ENCODE data around the gene ROBO3. TPM values are rescaled to one million over a fixed set of nuclear protein-coding genes. Genes with fewer than 3 reads are reported as not detected.

Gene ROBO3
- total RNA-seq, 4 donors from 2014 or later, result 5.6 to 38.6 (median 17.0) TPM

DNA sequence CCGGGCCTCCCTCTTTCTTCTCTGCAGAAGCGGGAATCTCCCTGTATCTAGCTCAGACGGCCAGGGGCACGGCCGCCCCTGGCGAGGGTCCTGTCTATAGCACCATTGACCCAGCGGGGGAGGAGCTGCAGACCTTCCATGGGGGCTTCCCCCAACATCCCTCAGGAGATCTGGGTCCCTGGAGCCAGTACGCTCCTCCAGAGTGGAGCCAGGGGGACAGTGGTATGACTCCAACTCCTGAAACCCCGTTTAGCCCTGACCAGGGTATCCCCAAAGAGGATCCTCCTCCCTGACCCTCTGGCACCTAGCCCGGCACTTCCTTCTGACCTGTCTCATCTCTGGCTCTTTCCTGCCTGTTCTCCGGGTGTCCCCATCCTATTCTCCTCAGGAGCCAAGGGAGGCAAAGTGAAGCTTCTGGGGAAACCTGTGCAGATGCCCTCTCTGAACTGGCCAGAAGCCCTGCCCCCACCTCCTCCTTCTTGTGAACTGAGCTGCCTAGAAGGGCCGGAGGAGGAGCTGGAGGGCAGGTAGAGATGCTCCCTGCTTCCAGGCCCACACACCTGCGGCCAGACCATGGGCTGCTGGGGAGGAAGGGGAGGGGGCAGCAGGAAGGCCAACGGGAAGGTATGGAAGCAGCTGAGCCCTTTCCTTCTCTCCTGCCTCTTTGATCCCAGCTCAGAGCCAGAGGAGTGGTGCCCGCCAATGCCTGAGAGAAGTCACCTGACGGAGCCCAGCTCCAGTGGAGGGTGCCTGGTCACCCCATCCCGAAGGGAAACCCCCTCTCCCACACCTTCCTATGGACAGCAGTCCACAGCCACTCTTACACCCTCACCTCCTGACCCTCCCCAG is 12.9 kb downstream of the ROBO3 start:
- in situ Hi-C loops (cut with MboI; ENCODE audit: low pct_ligation_motif_present in 1 of 4, low pct_unique_long_range_greater_than_20kb in 1 of 4, low sequenced_read_pairs in 3 of 4), result no loop called here
- Histone ChIP-seq H3K4me3 (no peak overlapping the region), H3K27me3 (peaks cover 10% of the 10 kb centered on the region), H3K36me3 (no peaks in the 10 kb centered on the region), H3K9me3 (no peaks in the 10 kb centered on the region), H3K27ac (no peak overlapping the region), H3K4me1 (peaks cover 0 to 28% (median 12%) of the 10 kb centered on the region in 4 donors)
- WGBS, 2 donors (ENCODE audit: low coverage in 1 of 2), result 84% methylated on average over 16 of the region's 17 CpGs; no CpG with 5 or more reads in 1 of the 2 donors
- no peak for DNase-seq
- intact Hi-C loops (cut with DNase I; ENCODE audit: low total_unique reads), result no loop called here
- TF ChIP-seq, protein P1, sequence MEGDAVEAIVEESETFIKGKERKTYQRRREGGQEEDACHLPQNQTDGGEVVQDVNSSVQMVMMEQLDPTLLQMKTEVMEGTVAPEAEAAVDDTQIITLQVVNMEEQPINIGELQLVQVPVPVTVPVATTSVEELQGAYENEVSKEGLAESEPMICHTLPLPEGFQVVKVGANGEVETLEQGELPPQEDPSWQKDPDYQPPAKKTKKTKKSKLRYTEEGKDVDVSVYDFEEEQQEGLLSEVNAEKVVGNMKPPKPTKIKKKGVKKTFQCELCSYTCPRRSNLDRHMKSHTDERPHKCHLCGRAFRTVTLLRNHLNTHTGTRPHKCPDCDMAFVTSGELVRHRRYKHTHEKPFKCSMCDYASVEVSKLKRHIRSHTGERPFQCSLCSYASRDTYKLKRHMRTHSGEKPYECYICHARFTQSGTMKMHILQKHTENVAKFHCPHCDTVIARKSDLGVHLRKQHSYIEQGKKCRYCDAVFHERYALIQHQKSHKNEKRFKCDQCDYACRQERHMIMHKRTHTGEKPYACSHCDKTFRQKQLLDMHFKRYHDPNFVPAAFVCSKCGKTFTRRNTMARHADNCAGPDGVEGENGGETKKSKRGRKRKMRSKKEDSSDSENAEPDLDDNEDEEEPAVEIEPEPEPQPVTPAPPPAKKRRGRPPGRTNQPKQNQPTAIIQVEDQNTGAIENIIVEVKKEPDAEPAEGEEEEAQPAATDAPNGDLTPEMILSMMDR (IDR thresholded peaks at IDR 0.05), result no peak
- TF ChIP-seq EP300 (IDR thresholded peaks at IDR 0.05; ENCODE audit: low read depth) (no peak), POLR2AphosphoS5 (IDR thresholded peaks at IDR 0.05) (no peak), POLR2A (IDR thresholded peaks at IDR 0.05) (no peak)

GRCh38 chr11:124878759-124879492 is 13.7 kb downstream of the ROBO3 start:
- TF ChIP-seq POLR2AphosphoS5 (IDR thresholded peaks at IDR 0.05), result no peak
- TF ChIP-seq, protein P1 (IDR thresholded peaks at IDR 0.05), result no peak
- no peak for TF ChIP-seq POLR2A (IDR thresholded peaks at IDR 0.05)
- TF ChIP-seq EP300 (IDR thresholded peaks at IDR 0.05; ENCODE audit: low read depth), result no peak
- DNase-seq, result no peak
- in situ Hi-C loops (cut with MboI; ENCODE audit: low pct_ligation_motif_present in 1 of 4, low pct_unique_long_range_greater_than_20kb in 1 of 4, low sequenced_read_pairs in 3 of 4) (no loop called here), intact Hi-C loops (cut with DNase I; ENCODE audit: low total_unique reads) (no loop called here)
- no peak overlapping the region for H3K27ac ChIP-seq
- H3K36me3 ChIP-seq, result no peaks in the 10 kb centered on the region
- peaks cover 0 to 28% (median 12%) of the 10 kb centered on the region in 4 donors for H3K4me1 ChIP-seq
- 91 to 94% methylated on average over 3 to 11 of the region's 11 CpGs for WGBS, 2 donors (ENCODE audit: low coverage in 1 of 2)
- no peaks in the 10 kb centered on the region for H3K9me3 ChIP-seq
- H3K27me3 ChIP-seq, result peaks cover 2% of the 10 kb centered on the region
- H3K4me3 ChIP-seq, result no peak overlapping the region

GRCh38 chr11:124879493-124880289 is 14.5 kb downstream of the ROBO3 start:
- DNase-seq, result no peak
- Histone ChIP-seq H3K9me3 (no peaks in the 10 kb centered on the region), H3K4me3 (no peak overlapping the region), H3K27ac (no peak overlapping the region), H3K4me1 (peaks cover 0 to 28% (median 12%) of the 10 kb centered on the region in 4 donors), H3K36me3 (no peaks in the 10 kb centered on the region), H3K27me3 (no peaks in the 10 kb centered on the region)
- TF ChIP-seq, protein P1 (IDR thresholded peaks at IDR 0.05), result no peak
- TF ChIP-seq POLR2AphosphoS5 (IDR thresholded peaks at IDR 0.05) (no peak), POLR2A (IDR thresholded peaks at IDR 0.05) (no peak), EP300 (IDR thresholded peaks at IDR 0.05; ENCODE audit: low read depth) (no peak)
- 82% methylated on average over 16 of the region's 16 CpGs; no CpG with 5 or more reads in 1 of the 2 donors for WGBS, 2 donors (ENCODE audit: low coverage in 1 of 2)
- in situ Hi-C loops (cut with MboI; ENCODE audit: low pct_ligation_motif_present in 1 of 4, low pct_unique_long_range_greater_than_20kb in 1 of 4, low sequenced_read_pairs in 3 of 4), result no loop called here
- intact Hi-C loops (cut with DNase I; ENCODE audit: low total_unique reads), result no loop called here

GRCh38 chr11:124880290-124880611 is 15.0 kb downstream of the ROBO3 start:
- Histone ChIP-seq H3K36me3 (no peaks in the 10 kb centered on the region), H3K4me3 (no peak overlapping the region), H3K27ac (no peak overlapping the region), H3K4me1 (peaks cover 0 to 28% (median 12%) of the 10 kb centered on the region in 4 donors), H3K9me3 (no peaks in the 10 kb centered on the region), H3K27me3 (no peaks in the 10 kb centered on the region)
- 75% methylated on average over 7 of the region's 10 CpGs; no CpG with 5 or more reads in 1 of the 2 donors for WGBS, 2 donors (ENCODE audit: low coverage in 1 of 2)
- intact Hi-C loops (cut with DNase I; ENCODE audit: low total_unique reads), result no loop called here
- TF ChIP-seq, protein P1 (IDR thresholded peaks at IDR 0.05), result no peak
- TF ChIP-seq POLR2A (IDR thresholded peaks at IDR 0.05), result no peak
- TF ChIP-seq EP300 (IDR thresholded peaks at IDR 0.05; ENCODE audit: low read depth), result no peak
- no peak for TF ChIP-seq POLR2AphosphoS5 (IDR thresholded peaks at IDR 0.05)
- no peak for DNase-seq
- in situ Hi-C loops (cut with MboI; ENCODE audit: low pct_ligation_motif_present in 1 of 4, low pct_unique_long_range_greater_than_20kb in 1 of 4, low sequenced_read_pairs in 3 of 4), result no loop called here

Measured in transverse colon (tissue), 4 donors.